Measurements from ENCODE around the gene CNTNAP2. TPM values are rescaled to one million over a fixed set of nuclear protein-coding genes. Genes with fewer than 3 reads are reported as not detected.

CNTNAP2 gene
- total and polyA plus RNA-seq, 2 of the 8 experiments (the other 6 are each of a cell fraction or from before 2014, with no cell fraction given): 27.9 to 71.0 TPM

- Histone ChIP-seq H4K8ac (ENCODE audit: extremely low read depth, insufficient read depth, low read length) (no peak overlapping the region), H3K36me3 (ENCODE audit: control insufficient read depth in 2 of 4, insufficient read depth in 4 of 4, low read length in 3 of 4) (no peaks in the 10 kb centered on the region), H2AK5ac (ENCODE audit: low read depth, low read length) (no peak overlapping the region), H3K79me2 (ENCODE audit: control insufficient read depth in 1 of 2, insufficient read depth in 2 of 2, low read length in 2 of 2) (no peaks in the 10 kb centered on the region), H2BK15ac (ENCODE audit: low read length) (no peak overlapping the region), H3K23ac (ENCODE audit: insufficient read length) (no peak overlapping the region), H3K9ac (replicated peaks in 1 of 4; ENCODE audit: extremely low read depth in 1 of 4, low read depth in 3 of 4, low read length in 3 of 4) (no peak overlapping the region), H3K18ac (ENCODE audit: extremely low read depth, low read length) (no peak overlapping the region; the same call in 1 of the 2 replicates), H3K79me1 (ENCODE audit: low read depth, low read length) (no peaks in the 10 kb centered on the region), H3K56ac (replicated peaks; ENCODE audit: insufficient read length, low read depth, low read length) (no peak overlapping the region), H4K5ac (ENCODE audit: insufficient read length, low read depth, low read length) (no peak overlapping the region), H4K20me1 (replicated peaks in 1 of 2; ENCODE audit: control insufficient read depth in 1 of 2, insufficient read depth in 2 of 2, low read length in 2 of 2) (no peaks in the 10 kb centered on the region), H3K23me2 (ENCODE audit: low read depth, low read length) (no peaks in the 10 kb centered on the region), H3K9me3 (ENCODE audit: insufficient read depth in 2 of 2, low read depth in 1 of 2, low read length in 1 of 2) (no peaks in the 10 kb centered on the region), H2AFZ (ENCODE audit: low read length) (no peak overlapping the region), H2BK5ac (ENCODE audit: low read depth, low read length) (no peak overlapping the region), H3K14ac (ENCODE audit: insufficient read length) (no peak overlapping the region), H3K4me1 (replicated peaks in 1 of 4; ENCODE audit: control insufficient read depth in 3 of 4, insufficient read depth in 4 of 4, low read length in 3 of 4) (peaks cover 0 to 15% (median 9%) of the 10 kb centered on the region in 4 experiments; a peak in 4 of 7 replicates), H4K91ac (replicated peaks; ENCODE audit: insufficient read length, low read length) (no peak overlapping the region), H3K4me2 (ENCODE audit: insufficient read depth in 1 of 2, low read depth in 2 of 2, low read length in 2 of 2) (no peak overlapping the region; a peak in 1 of 4 replicates), H3K4me3 (ENCODE audit: extremely low read depth in 1 of 4, insufficient read depth in 2 of 4, low read depth in 3 of 4, low read length in 4 of 4) (0 out of 8 replicates have a peak overlapping the region, but pooled peaks of 1 of the 4 experiments have one; percentile 15), H3K27me3 (replicated peaks in 1 of 4; ENCODE audit: control insufficient read depth in 3 of 4, extremely low read depth in 1 of 4, insufficient read depth in 3 of 4, low read length in 3 of 4) (no peaks in the 10 kb centered on the region), H2BK20ac (ENCODE audit: low read length) (no peak overlapping the region), H2BK120ac (replicated peaks; ENCODE audit: low read depth, low read length) (no peak overlapping the region), H3K27ac (ENCODE audit: low read depth, low read length) (no peak overlapping the region), H2BK12ac (ENCODE audit: low read depth, low read length) (no peak overlapping the region), H3K4ac (replicated peaks; ENCODE audit: insufficient read length, low read depth, low read length) (no peak overlapping the region)
- no peak for FAIRE-seq
- POLR2A ChIA-PET (ENCODE audit: partially characterized antibody): no interaction called here
- TF ChIP-seq ATF3 (IDR thresholded peaks at IDR 0.05; ENCODE audit: insufficient read depth, low read depth, low read length) (no peak), TBP (IDR thresholded peaks at IDR 0.05; ENCODE audit: low read depth, low read length) (0 out of 2 replicates have a peak, but pooled peaks have one; percentile 21), NANOG (IDR thresholded peaks at IDR 0.05; ENCODE audit: insufficient read depth, low read depth, low read length, poor library complexity, severe bottlenecking) (peak; percentile 29)
- 37% methylated on average over 6 of the region's 7 CpGs; no CpG with 5 or more reads in 1 of the 2 experiments for WGBS, 2 experiments (ENCODE audit: extremely low coverage in 1 of 2, insufficient coverage in 1 of 2, insufficient read length in 1 of 2, insufficient replicate concordance in 2 of 2, low coverage in 1 of 2, low lambda C conversion rate in 2 of 2, missing lambda C conversion rate in 1 of 2)
- CTCF ChIA-PET (ENCODE audit: partially characterized antibody): interaction anchor here (0.9 to 1.9 kb wide), 2 partner anchors 11 to 189 kb away, joined by 3 to 6 read pairs; no protein-coding TSS in a partner anchor
- peak; percentile 23 to 49 for DNase-seq (ENCODE audit: low read depth in 1 of 2, low spot score in 2 of 2)
Measured at GRCh38 chr7:146411975-146412374, 295.4 kb downstream of the CNTNAP2 start.
